Renal cortex interstitium (tissue), 15 donors: Measurements from ENCODE around the gene BRIP1. TPM values are rescaled to one million over a fixed set of nuclear protein-coding genes. Genes with fewer than 3 reads are reported as not detected.
A peak's percentile ranks its signal among the peaks of the same experiment; 100 is the strongest.
"Not testable (repeated sequence)": the region's sequence is repeated elsewhere in the genome, so short reads cannot be mapped to it uniquely, and the experiment has no call there.

Experiments
- DNase-seq, 11 donors: peaks; one replicate each; pipeline ENCODE4 v3.0.0-alpha.2; 2013; ENCODE audit warnings: low read depth in 9 of 11, low spot score in 4 of 11; ENCODE audit errors: extremely low read depth in 1 of 11
- long read RNA-seq, 16 experiments: transcript quantifications; one replicate each; lab custom pipeline, GENCODE V29; 2026
- polyA plus RNA-seq, 3 donors: library from polyadenylated mRNA; unstranded; fragments of 120-200 nt; gene quantifications; one replicate each; pipeline ENCODE4 v1.2.1, GENCODE V29; 2013; ENCODE audit not compliant: insufficient read length in 3 of 3

The BRIP1 gene
- polyA plus RNA-seq, result 10 to 100 TPM; 11.2 to 14.1 (median 12.4) TPM
- long read RNA-seq, donor 1, full-length matches to known transcripts, result 1 of 1 reads
- long read RNA-seq, donor 1, partial matches to known transcripts, result 0 of 1 reads
- long read RNA-seq, donor 1, other reads (novel, unspliced or antisense), result 0 of 1 reads
- long read RNA-seq, donor 2, result 0 reads
- long read RNA-seq, donor 3, full-length matches to known transcripts, result 1 of 1 reads
- long read RNA-seq, donor 3, partial matches to known transcripts, result 0 of 1 reads
- long read RNA-seq, donor 3, other reads (novel, unspliced or antisense), result 0 of 1 reads
- long read RNA-seq, donor 4, result 0 reads
- long read RNA-seq, donor 5, result 0 reads
- long read RNA-seq, donor 6, result 0 reads
- long read RNA-seq, donor 7, result 0 reads
- long read RNA-seq, donor 8, result 0 reads
- long read RNA-seq, donor 9, full-length matches to known transcripts, result 1 of 1 reads
- long read RNA-seq, donor 9, partial matches to known transcripts, result 0 of 1 reads
- long read RNA-seq, donor 9, other reads (novel, unspliced or antisense), result 0 of 1 reads
- long read RNA-seq, donor 10, result 0 reads
- long read RNA-seq, donor 11, result 0 reads
- long read RNA-seq, donor 12, result 0 reads
- long read RNA-seq, donor 13, result 0 reads
- long read RNA-seq, donor 14, result 0 reads
- long read RNA-seq, donor 15, result 0 reads
- long read RNA-seq, donor 16, full-length matches to known transcripts, result 1 of 1 reads
- long read RNA-seq, donor 16, partial matches to known transcripts, result 0 of 1 reads
- long read RNA-seq, donor 16, other reads (novel, unspliced or antisense), result 0 of 1 reads

DNA sequence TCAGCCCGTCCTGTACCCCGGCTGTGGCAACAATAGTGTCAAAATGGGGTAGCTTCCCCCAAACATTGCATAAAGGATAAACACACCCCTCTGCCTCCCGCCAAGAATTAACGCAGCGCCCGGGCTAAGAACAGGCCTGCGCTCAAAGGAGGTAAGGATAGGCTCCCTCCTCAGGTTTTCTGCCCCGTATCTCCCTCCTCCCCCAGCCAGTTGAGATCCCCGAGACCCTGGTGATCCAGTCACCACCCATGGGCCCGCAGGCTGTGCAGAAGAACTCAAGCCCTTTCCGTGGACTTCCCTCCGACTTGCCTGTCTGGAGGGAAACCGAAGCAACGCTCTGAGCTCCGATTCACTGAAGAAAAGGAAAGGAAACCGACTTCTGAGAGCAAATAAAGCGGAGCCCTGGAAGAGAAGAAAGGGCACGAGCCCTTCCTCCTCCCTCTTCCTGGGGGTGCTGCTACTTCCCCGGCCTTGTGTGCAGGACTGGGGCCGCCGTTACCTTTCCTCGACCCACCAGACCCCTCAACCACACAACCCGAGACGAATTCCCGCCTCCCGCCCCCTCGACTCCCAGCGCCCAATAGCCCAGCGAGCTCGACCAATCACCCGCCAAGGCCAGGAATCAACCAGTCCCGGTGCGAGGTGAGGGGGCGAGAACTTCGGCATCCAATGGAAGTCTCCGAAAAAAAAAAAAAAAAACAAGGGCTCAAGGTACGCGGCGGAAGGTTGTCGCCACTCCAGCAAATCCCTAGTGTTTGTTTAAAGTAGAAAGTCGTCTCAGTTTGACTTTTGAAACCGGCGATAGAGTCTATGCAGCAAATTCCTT, at the start of gene BRIP1:
BRIP1 (minus strand) TSS at position 554 of the 826 bp plus-strand sequence. CDS start 1,989 bp downstream, outside the sequence.
- peak; percentile 81 to 96 (median 89) for DNase-seq

DNA sequence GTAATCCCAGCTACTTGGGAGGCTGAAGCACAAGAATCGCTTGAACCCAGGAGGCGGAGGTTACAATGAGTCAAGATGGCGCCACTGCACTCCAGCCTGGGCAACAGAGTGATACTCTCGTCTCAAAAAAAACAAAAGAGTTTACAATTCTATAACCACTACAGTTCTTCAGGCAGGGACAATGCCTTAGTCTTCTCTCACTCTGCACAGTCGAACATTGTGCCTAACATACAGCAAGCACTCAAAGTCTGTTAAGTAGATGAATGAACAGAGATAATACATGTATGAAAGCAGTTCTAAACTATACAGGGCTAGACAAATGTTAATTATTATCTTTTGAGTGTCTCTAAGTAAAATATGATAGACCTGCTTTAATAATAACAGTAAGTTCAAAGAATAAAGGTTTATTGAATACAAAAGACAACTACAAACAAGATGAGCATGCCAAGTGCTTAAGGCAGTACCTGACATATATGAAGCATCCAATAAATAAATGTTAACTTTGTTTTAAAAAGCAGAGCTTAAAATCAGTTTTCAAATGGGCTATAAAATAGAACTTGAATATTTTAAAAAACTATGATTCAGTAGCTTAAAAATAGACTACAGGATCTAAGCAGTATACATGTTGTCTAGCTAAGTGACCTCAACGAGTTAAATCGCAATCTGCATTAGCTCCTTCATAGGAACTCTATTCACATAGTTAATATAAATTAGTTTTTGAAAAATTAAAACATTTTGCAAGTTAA, 45.1 kb upstream of the BRIP1 start:
- DNase-seq, result no peak

DNA sequence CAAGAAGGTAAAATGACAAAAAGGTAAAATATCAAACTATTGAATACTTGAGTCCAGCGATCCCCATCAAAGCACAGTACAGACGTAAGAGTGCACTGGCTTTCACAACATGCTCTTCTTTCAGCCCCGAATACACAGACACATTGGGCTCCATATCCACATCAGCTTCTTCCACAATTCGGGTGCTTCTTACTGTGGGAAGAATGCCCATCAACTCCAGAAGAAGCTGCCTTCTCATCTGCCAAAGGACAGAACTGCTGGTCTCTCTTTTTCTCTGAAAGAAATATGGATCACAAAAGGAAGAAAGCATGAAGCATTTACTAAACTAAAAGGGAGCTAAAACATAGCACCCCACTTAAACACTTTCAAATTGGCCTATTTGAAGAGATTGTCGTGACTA, 44.0 kb upstream of the BRIP1 start:
- no peak for DNase-seq

DNA sequence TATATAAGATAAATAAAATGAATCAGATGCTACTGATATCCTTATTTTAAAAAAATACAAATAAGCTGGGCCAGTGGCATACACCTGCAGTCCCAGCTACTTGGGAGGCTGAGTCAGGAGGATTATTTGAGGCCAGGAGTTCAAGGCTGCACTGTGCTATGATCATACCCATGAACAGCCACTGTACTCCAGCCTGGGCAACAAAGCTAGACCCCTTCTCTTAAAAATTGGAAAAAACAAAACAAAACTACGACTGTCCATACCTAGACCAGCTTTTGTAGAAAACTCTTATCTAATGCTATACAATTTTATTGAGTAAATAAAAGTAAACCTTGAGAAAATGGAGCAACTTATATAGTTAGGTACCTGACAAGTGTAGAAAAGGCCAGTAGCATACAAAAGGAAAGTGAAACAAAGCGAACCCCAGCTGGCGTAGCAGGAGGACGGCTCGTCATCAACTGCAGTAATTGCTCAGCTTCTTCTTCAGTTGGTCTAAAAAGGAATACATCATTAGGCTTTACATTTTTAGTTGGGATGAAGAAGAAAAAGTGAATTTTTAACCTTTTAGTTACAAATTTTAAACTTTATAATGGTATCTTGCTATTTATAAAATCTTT, 40.9 kb upstream of the BRIP1 start:
- no peak for DNase-seq

DNA sequence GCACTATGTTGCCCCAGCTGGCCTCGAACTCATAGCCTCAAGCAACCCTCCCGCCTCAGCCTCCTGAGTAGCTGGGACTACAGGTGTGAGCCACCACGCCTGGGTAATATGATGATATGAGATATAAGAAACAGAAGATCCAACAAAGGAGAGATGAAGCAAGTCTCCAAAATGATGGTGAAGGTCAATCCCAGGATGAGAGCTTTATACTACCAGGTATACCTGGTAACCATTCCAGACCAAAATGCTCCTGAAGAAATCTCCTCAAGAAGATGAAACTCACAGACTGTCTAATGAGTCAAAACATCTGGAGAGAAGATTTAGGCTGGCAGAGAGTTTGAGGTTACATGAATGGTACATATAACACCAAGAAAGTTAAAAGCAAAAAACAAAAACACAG, 39.9 kb upstream of the BRIP1 start:
- no peak for DNase-seq

DNA sequence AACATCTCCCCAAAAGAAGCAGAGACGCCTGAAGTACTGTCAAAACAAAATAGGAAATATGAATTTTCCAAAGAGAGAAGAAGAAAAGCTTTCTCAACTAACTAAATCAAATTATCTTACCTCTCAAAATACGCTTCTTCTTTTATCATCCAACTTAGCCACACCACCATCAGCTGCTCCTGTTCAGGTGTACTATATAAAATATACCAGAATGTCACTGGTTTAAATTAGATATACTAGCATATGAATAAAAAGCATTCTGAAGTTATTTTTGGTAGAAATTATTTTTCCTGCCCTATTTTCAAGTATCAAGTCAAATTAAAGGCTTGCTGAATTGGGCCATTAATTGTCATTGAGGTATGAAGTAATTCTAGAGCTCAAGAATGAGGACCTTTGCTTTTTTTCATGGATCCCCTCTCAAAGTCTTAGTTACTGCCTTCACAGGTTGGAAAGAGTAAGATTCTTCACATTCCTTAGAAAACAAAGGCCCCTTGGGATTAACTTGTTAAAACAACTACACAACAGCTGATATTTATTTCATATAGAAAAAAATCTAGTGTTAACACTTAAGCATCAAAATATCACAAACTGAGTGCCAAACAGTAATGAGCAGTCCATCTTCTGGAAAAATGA, 34.3 kb upstream of the BRIP1 start:
- no peak for DNase-seq

DNA sequence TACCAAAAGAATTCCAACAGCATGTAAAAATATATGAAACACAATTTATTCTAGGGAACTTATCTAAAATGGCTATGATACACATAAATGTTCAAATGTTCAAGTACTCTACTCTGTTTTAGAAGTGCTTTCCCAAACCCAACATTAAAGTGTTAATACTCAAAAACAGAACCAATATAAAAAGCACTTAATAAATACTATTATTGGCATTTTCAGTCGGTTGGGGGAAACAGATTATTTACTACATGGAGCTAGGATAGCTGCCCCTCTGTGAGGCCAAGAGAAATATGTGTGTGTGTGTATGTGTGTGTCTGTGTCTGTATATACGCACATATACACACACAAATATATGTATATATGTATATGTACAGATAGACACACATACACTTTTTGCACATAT, 32.1 kb upstream of the BRIP1 start:
- no peak for DNase-seq

DNA sequence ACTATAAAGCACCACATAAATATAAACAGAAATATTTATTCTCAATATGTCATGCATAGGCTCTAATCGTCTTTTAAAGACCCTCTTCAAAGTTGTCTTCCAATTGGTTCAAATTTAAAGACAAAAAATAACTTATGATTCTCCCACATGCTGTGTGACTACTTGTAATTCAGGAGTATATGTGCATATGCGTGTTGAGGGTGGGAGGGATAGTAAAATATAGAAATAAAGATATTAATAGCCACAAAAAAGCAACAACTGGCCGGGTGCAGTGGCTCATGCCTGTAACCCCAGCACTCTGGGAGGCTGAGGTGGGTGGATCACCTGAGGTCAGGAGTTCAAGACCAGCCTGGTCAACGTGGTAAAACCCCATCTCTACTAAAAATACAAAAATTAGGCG, 31.0 kb upstream of the BRIP1 start:
- DNase-seq, result not testable (repeated sequence)

DNA sequence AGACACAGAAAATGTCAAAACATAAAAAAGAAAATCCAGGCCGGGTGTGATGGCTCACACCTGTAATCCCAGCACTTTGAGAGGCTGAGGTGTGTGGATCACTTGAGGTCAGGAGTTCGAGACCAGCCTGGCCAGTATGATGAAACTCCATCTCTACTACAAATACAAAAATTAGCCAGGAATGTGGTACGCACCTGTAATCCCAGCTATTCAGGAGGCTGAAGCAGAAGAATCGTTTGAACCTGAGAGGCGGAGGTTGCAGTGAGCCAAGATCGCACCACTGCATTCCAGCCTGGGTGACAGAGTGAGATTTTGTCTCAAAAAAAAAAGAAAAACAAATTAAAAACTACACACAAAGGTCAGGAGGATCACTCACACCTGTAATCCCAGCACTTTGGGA, 24.4 kb upstream of the BRIP1 start:
- DNase-seq, result not testable (repeated sequence)

DNA sequence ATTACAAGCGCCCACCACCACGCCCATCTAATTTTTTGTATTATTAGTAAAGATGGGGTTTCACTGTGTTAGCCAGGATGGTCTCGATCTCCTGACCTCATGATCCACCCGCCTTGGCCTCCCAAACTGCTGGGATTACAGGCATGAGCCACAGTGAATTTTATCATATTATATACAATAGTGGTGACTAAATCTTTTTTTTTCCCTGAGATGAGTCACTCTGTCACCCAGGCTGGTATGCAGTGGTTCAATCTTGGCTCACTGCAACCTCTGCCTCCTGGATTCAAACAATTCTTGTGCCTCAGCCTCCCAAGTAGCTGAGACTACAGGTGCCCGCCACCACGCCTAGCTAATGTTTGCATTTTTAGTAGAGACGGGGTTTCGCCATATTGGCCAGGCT, 22.5 kb upstream of the BRIP1 start:
- not testable (repeated sequence) for DNase-seq

DNA sequence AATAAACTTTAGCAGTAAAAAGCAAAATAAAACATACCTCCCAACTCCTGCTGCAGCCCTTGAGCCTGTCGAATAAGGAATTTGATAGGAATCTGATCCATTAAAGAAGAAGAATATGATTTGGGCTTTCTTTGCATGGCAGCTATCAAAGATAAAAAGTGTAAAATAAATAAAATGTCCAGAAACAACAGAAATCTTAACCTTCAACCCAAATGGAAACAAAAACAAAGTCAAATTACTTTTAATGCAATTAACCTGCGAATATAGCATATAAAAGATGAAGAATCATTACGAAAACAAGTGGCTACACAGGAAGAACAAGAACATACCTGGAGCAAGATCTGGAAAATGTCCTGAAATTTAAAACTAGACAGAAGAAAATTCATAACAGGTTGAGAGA, 21.5 kb upstream of the BRIP1 start:
- DNase-seq, result no peak

DNA sequence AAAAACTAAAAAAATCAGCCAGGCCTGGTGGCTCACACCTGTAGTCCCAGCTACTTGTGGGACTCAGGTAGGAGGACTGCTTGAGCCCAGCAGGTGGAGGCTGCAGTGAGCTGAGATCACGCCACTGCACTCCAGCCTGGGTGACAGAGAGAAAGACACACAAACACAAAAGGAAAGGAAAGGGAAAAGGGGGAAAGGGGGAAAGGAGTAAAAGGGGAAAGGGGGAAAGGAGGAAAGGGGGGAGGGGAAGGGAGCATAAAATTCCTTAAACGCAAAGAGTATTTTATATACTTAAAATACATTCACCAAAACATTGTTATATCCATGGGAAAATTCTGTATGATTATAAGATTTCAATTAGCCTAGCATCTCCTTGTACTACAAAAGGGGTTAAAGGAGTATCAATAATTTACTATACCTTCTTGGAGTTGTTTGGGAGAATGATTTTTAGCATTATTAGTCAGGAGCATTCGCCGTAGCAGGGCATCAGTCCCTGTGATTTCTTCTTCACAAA, 17.3 kb upstream of the BRIP1 start:
- no peak for DNase-seq

DNA sequence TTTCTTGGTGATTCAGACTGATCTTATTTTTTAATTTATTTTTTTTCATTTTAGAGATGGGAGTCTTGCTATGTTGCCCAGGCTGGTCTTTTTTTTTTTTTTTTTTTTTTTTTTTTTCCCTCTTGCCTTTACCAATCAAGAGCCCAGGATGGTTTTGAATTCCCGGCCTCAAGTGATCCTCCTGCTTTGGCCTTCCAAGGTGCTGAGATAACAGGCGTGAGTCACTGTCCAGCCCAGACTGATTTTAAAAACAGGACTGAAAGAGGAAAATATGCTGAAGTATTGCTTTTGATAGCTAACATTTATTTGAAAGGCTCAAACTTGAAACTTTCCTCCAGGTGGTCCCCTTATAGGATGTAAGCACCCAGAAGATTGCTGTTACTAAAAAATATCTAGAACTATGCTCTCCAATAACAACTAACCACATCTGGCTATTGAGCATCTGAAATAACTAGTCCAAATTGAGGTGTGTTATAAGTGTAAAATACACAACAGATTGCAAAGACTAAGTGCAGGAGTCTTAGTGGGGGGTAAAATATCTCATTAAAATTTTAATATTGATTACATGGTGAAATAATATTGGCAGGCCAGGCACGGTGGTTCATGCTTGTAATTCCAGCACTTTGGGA, 15.8 kb upstream of the BRIP1 start:
- DNase-seq, result no peak

DNA sequence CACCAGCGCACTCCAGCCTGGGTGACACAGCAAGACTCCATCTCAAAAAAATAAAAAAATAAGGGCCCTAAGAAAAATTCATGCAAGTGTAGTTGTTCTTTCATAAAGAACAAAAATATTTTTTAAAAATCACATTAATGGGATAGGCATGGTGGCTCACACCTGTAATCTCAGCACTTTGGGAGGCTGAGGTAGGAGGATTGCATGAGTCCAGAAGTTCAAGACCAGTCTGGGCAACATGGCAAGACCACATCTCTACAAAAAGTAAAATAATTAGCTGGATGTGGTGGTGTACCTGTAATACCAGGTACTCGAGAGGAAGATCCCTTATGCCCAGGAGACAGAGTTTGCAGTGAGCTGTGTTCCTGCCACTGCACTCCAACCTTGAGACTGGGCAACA, 15.2 kb upstream of the BRIP1 start:
- DNase-seq, result no peak

DNA sequence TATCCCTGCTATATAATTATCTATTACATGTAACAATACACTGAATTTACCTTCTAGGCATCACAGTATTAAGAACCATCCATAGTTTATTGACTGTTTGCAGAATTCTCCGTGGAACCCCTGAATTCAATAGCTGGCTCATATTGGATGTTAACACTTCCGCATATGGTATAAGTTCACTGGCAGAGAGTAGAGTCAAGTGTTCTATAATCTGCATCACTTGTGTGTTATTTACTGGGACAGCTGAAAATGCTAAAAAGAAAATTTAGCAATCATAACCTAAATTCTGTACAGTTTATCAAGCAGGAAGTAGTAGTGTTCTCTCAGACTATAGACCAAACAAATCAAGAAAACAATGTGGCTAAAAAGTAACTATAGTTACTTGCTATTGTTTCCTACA, 14.5 kb upstream of the BRIP1 start:
- no peak for DNase-seq

DNA sequence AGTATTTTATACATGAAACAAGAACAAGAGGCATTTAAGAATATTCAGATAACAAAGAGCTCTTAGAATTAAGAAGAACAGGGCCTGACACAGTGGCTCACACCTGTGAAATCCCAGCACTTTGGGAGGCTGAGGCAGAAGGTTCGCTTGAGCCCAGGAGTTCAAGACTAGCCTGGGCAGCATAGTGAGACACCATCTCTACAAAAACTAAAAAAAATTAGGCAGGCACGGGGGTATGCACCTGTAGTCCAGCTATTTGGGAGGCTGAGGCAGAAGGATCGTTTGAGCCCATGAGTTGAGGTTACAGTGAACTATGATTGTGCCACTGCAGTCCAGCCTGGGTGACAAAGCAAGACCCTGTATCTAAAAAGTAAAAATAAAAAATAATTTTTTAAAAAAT, 12.5 kb upstream of the BRIP1 start:
- no peak for DNase-seq

DNA sequence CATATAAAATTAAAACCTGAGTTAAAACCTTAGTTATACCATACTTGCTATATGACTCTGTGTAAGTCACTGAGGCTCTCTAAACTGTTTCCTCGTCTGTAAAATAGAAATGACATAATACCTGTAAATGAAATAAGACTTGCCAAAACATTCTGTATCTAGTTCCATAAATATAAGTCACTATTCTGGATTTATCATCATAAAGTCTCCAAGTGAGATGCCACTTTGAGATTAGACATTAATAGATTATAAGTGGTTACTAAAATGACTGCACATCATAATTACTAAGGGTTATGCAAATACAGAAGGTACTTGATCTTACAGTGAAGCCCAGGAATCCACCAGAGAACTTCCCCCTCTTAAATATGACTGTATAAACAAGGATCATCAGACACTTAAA, 12.0 kb upstream of the BRIP1 start:
- DNase-seq, result no peak
